PC-9 (cell line): ENCODE data around the gene PPP1R9B. TPM values are rescaled to one million over a fixed set of nuclear protein-coding genes. Genes with fewer than 3 reads are reported as not detected.

Experiments used
- BruUV-seq: library from RNA; stranded (reverse); fragments of 400-500 nt; replicated peaks from 2 replicates; lab custom pipeline; 2021; lab: Mats Ljungman, UMichigan
- CTCF ChIA-PET: fragments of 300-600 bp; sonication (Branson Sonifier 250); formaldehyde crosslinking; loops from one replicate; lab custom pipeline; 2022; ENCODE audit warnings: antibody characterized with exemption; lab: Charles Lee
- POLR2A ChIA-PET: fragments of 300-600 bp; sonication (Branson Sonifier 250); formaldehyde crosslinking; loops from one replicate; lab custom pipeline; 2022; ENCODE audit warnings: antibody characterized with exemption; ENCODE audit not compliant: unreplicated experiment; lab: Charles Lee
- DNase-seq, 2 experiments: peaks; one replicate each; pipeline versions ENCODE4 v3.0.0 to v3.0.0-alpha.2; 2015 to 2022; ENCODE audit warnings: mixed read lengths in 1 of 2
- H2AFZ ChIP-seq: fragments of 200-600 bp; sonication (generic); 2 replicates; pipeline ENCODE4 v1.8.1; 2017; ENCODE audit warnings: antibody characterized with exemption
- H3F3A ChIP-seq: fragments of 200-600 bp; sonication (generic); 2 replicates; pipeline ENCODE4 v1.8.1; 2017; ENCODE audit warnings: antibody characterized with exemption, mild to moderate bottlenecking, low read depth; ENCODE audit not compliant: insufficient read depth
- H3K27ac ChIP-seq: fragments of 200-600 bp; sonication (generic); 2 replicates; pipeline ENCODE4 v1.6.1; 2016; ENCODE audit warnings: mixed run types
- H3K27me3 ChIP-seq: fragments of 200-600 bp; sonication (generic); 2 replicates; pipeline ENCODE4 v1.6.1; 2016; ENCODE audit warnings: low read depth, mixed run types; ENCODE audit not compliant: insufficient read depth
- H3K36me3 ChIP-seq: fragments of 200-600 bp; sonication (generic); 2 replicates; pipeline ENCODE4 v1.6.1; 2016; ENCODE audit warnings: low read depth, mixed run types
- H3K4me1 ChIP-seq: fragments of 200-600 bp; sonication (generic); replicated peaks from 2 replicates; pipeline ENCODE4 v1.6.1; 2016; ENCODE audit warnings: mixed run types; ENCODE audit not compliant: insufficient read depth
- H3K4me2 ChIP-seq: fragments of 200-600 bp; sonication (generic); 2 replicates; pipeline ENCODE4 v1.6.1; 2017; ENCODE audit warnings: mixed run types
- H3K4me3 ChIP-seq: fragments of 200-600 bp; sonication (generic); 2 replicates; pipeline ENCODE4 v1.6.1; 2016; ENCODE audit warnings: mixed run types
- H3K79me2 ChIP-seq: fragments of 200-600 bp; sonication (generic); 2 replicates; pipeline ENCODE4 v1.6.1; 2017; ENCODE audit warnings: low read depth, mixed run types
- H3K9me2 ChIP-seq: fragments of 200-600 bp; sonication (generic); 2 replicates; pipeline ENCODE4 v1.8.1; 2017; ENCODE audit warnings: mild to moderate bottlenecking; ENCODE audit not compliant: insufficient read depth
- H3K9me3 ChIP-seq: fragments of 200-600 bp; sonication (generic); 2 replicates; pipeline ENCODE4 v1.8.1; 2016; ENCODE audit warnings: low read depth; ENCODE audit not compliant: insufficient read depth
- H4K20me1 ChIP-seq: fragments of 200-600 bp; sonication (generic); 2 replicates; pipeline ENCODE4 v1.8.1; 2017; ENCODE audit not compliant: insufficient read depth
- CTCF ChIP-seq: fragments of 200-600 bp; sonication (generic); conservative IDR thresholded peaks from 2 replicates; pipeline ENCODE4 v1.6.1; 2017; ENCODE audit warnings: mixed run types, antibody characterized with exemption, mild to moderate bottlenecking, moderate library complexity
- EZH2 ChIP-seq: fragments of 200-600 bp; sonication (generic); IDR thresholded peaks from 2 replicates; pipeline ENCODE4 v1.8.0; 2017; ENCODE audit warnings: antibody characterized with exemption, low read depth
- intact Hi-C: fragments of 100-400 bp; cut with micrococcal nuclease; formaldehyde crosslinking; loops from one replicate; pipeline ENCODE4 v1.10.0; 2022; ENCODE audit not compliant: unreplicated experiment
- total RNA-seq: library from RNA; stranded (reverse); gene quantifications from 2 replicates; pipeline ENCODE4 v1.2.3, GENCODE V29; 2021

PPP1R9B gene
- total RNA-seq, 1 experiment from 2014 or later = 35.8 TPM

- no peaks in the 10 kb centered on the region for H3K36me3 ChIP-seq
- no peak overlapping the region for H2AFZ ChIP-seq
- CTCF ChIA-PET = interaction anchor here (0.6 kb wide), 1 partner anchor 32 kb away, joined by 5 read pairs; no protein-coding TSS in a partner anchor
- no peak overlapping the region for H3K27ac ChIP-seq
- no peaks in the 10 kb centered on the region for H4K20me1 ChIP-seq
- H3K9me2 ChIP-seq = no peaks in the 10 kb centered on the region
- intact Hi-C loops = no loop called here
- no peaks in the 10 kb centered on the region for H3K79me2 ChIP-seq
- DNase-seq = no peak
- H3K27me3 ChIP-seq = no peaks in the 10 kb centered on the region
- H3K4me2 ChIP-seq = no peak overlapping the region
- BruUV-seq = no TSS peak
- POLR2A ChIA-PET = no interaction called here
- no peaks in the 10 kb centered on the region for H3K9me3 ChIP-seq
- H3K4me1 ChIP-seq = peaks cover 22% of the 10 kb centered on the region
- peaks cover 15% of the 10 kb centered on the region; the same call in 1 of the 2 replicates for H3F3A ChIP-seq
- no peak for TF ChIP-seq CTCF
- H3K4me3 ChIP-seq = no peak overlapping the region
These were observed 17.8 kb upstream of the PPP1R9B start for GRCh38 chr17:50168319-50168718.

- H2AFZ ChIP-seq = no peak overlapping the region
- no peaks in the 10 kb centered on the region for H3K27me3 ChIP-seq
- BruUV-seq = no TSS peak
- no peaks in the 10 kb centered on the region for H3K9me3 ChIP-seq
- intact Hi-C loops = no loop called here
- no peak for TF ChIP-seq EZH2
- TF ChIP-seq CTCF = no peak
- H3F3A ChIP-seq = peaks cover 16% of the 10 kb centered on the region; the same call in 1 of the 2 replicates
- H3K4me1 ChIP-seq = peaks cover 22% of the 10 kb centered on the region
- no peak for DNase-seq
- POLR2A ChIA-PET = no interaction called here
- H3K4me2 ChIP-seq = no peak overlapping the region
- H4K20me1 ChIP-seq = no peaks in the 10 kb centered on the region
- H3K36me3 ChIP-seq = no peaks in the 10 kb centered on the region
- H3K27ac ChIP-seq = no peak overlapping the region
- H3K4me3 ChIP-seq = no peak overlapping the region
- CTCF ChIA-PET = no interaction called here
- H3K79me2 ChIP-seq = no peaks in the 10 kb centered on the region
- no peaks in the 10 kb centered on the region for H3K9me2 ChIP-seq
These were observed 16.9 kb upstream of the PPP1R9B start for GRCh38 chr17:50167371-50167770.

- CTCF ChIA-PET = no interaction called here
- Histone ChIP-seq H2AFZ (no peak overlapping the region), H3K4me1 (peaks cover 20% of the 10 kb centered on the region), H3K79me2 (no peaks in the 10 kb centered on the region), H3K4me3 (no peak overlapping the region), H3K4me2 (no peak overlapping the region), H3K27me3 (no peaks in the 10 kb centered on the region), H3K27ac (no peak overlapping the region), H3K36me3 (no peaks in the 10 kb centered on the region), H4K20me1 (no peaks in the 10 kb centered on the region), H3K9me2 (no peaks in the 10 kb centered on the region), H3F3A (peaks cover 23% of the 10 kb centered on the region; the same call in 1 of the 2 replicates), H3K9me3 (no peaks in the 10 kb centered on the region)
- DNase-seq = no peak
- POLR2A ChIA-PET = no interaction called here
- intact Hi-C loops = no loop called here
- TF ChIP-seq EZH2 (no peak), CTCF (no peak)
- no TSS peak for BruUV-seq
These were observed 16.2 kb upstream of the PPP1R9B start for GRCh38 chr17:50166518-50167181.
